ENCODE results near the gene TMEM26.

GRCh38 chr10:61448841-61449600, 4.2 kb downstream of the TMEM26 start:
- TF ChIP-seq CTCF (IDR thresholded peaks at IDR 0.05) (no peak), POLR2A (IDR thresholded peaks at IDR 0.05) (no peak)
